H1 (cell line): ENCODE data around the gene FADS2. TPM values are rescaled to one million over a fixed set of nuclear protein-coding genes. Genes with fewer than 3 reads are reported as not detected.

Experiments used
- CTCF ChIA-PET: fragments of 300-600 bp; sonication (Branson Sonifier 250); formaldehyde crosslinking; loops from one replicate; lab custom pipeline; 2021; ENCODE audit not compliant: partially characterized antibody; lab: Charles Lee
- POLR2A ChIA-PET: fragments of 300-600 bp; sonication (Branson Sonifier 250); formaldehyde crosslinking; loops from one replicate; lab custom pipeline; 2021; ENCODE audit warnings: inconsistent platforms; ENCODE audit not compliant: partially characterized antibody; lab: Charles Lee
- DNase-seq, 2 experiments: peaks; one replicate each; pipeline versions ENCODE4 v3.0.0 to v3.0.0-alpha.2; 2010 to 2022; ENCODE audit warnings: low spot score in 2 of 2, low read depth in 1 of 2, mixed read lengths in 1 of 2
- FAIRE-seq: peaks from 2 replicates; lab custom pipeline; 2011; peaks lifted over from hg19 to GRCh38; lab: Jason Lieb, UNC
- H2AFZ ChIP-seq: 2 replicates; pipeline ENCODE4 v1.8.1; 2012; ENCODE audit warnings: low read length, inconsistent platforms
- H2AK5ac ChIP-seq: 2 replicates; pipeline ENCODE4 v1.6.1; 2013; ENCODE audit warnings: low read depth, low read length
- H2BK120ac ChIP-seq: replicated peaks from 2 replicates; pipeline ENCODE3; 2013; ENCODE audit warnings: low read depth, low read length, inconsistent platforms
- H2BK12ac ChIP-seq: 2 replicates; pipeline ENCODE4 v1.6.1; 2013; ENCODE audit warnings: low read depth, low read length
- H2BK15ac ChIP-seq: 2 replicates; pipeline ENCODE4 v1.6.1; 2013; ENCODE audit warnings: low read length
- H2BK20ac ChIP-seq: 2 replicates; pipeline ENCODE4 v1.6.1; 2013; ENCODE audit warnings: low read length
- H2BK5ac ChIP-seq: 2 replicates; pipeline ENCODE4 v1.6.1; 2013; ENCODE audit warnings: low read depth, low read length
- H3K14ac ChIP-seq: 2 replicates; pipeline ENCODE4 v1.6.1; 2013; ENCODE audit warnings: inconsistent platforms; ENCODE audit not compliant: insufficient read length
- H3K18ac ChIP-seq: 2 replicates; pipeline ENCODE4 v1.6.1; 2013; ENCODE audit warnings: low read length; ENCODE audit errors: extremely low read depth
- H3K23ac ChIP-seq: 2 replicates; pipeline ENCODE4 v1.6.1; 2013; ENCODE audit warnings: inconsistent platforms; ENCODE audit not compliant: insufficient read length
- H3K23me2 ChIP-seq: 2 replicates; pipeline ENCODE4 v1.6.1; 2013; ENCODE audit warnings: low read depth, low read length
- H3K27ac ChIP-seq: 2 replicates; pipeline ENCODE4 v1.6.1; 2011; ENCODE audit warnings: low read depth, low read length, inconsistent platforms
- H3K27me3 ChIP-seq, 4 experiments: replicated peaks in 1 of 4; 1 replicate in 1 of 4; 2 replicates in 3 of 4; pipeline versions ENCODE4 v1.6.1 to v1.8.1; 2011 to 2013; ENCODE audit warnings: low read length in 3 of 4, mild to moderate bottlenecking in 3 of 4, inconsistent platforms in 2 of 4, mixed read lengths in 2 of 4, moderate library complexity in 1 of 4; ENCODE audit not compliant: control insufficient read depth in 3 of 4, insufficient read depth in 3 of 4; ENCODE audit errors: extremely low read depth in 1 of 4
- H3K36me3 ChIP-seq, 4 experiments: 2 replicates each; pipeline versions ENCODE4 v1.6.1 to v1.8.1; 2011 to 2013; ENCODE audit warnings: mild to moderate bottlenecking in 4 of 4, low read length in 3 of 4, moderate library complexity in 2 of 4, control low read depth in 1 of 4, inconsistent platforms in 1 of 4; ENCODE audit not compliant: insufficient read depth in 4 of 4, control insufficient read depth in 2 of 4
- H3K4ac ChIP-seq: replicated peaks from 2 replicates; pipeline ENCODE3; 2013; ENCODE audit warnings: low read length, low read depth, mixed read lengths, inconsistent platforms; ENCODE audit not compliant: insufficient read length
- H3K4me1 ChIP-seq, 4 experiments: replicated peaks in 1 of 4; 1 replicate in 1 of 4; 2 replicates in 3 of 4; pipeline versions ENCODE4 v1.6.1 to v1.8.1; 2011 to 2013; ENCODE audit warnings: low read length in 3 of 4, inconsistent platforms in 2 of 4, mixed read lengths in 1 of 4; ENCODE audit not compliant: insufficient read depth in 4 of 4, control insufficient read depth in 3 of 4
- H3K4me2 ChIP-seq, 2 experiments: 2 replicates each; pipeline versions ENCODE4 v1.6.1 to v1.8.1; 2011 to 2013; ENCODE audit warnings: low read depth in 2 of 2, low read length in 2 of 2, control low read depth in 1 of 2, inconsistent platforms in 1 of 2, mild to moderate bottlenecking in 1 of 2; ENCODE audit not compliant: insufficient read depth in 1 of 2
- H3K4me3 ChIP-seq, 4 experiments: fragments of 200-600, 300-600 bp in 1 of 4; sonication (generic), shearing (Covaris generic), sonication (Bioruptor Twin) in 1 of 4; 2 replicates each; pipeline versions ENCODE4 v1.5.1 to v1.8.1; 2011 to 2016; ENCODE audit warnings: low read length in 4 of 4, low read depth in 3 of 4, control low read depth in 2 of 4, inconsistent platforms in 2 of 4, mild to moderate bottlenecking in 2 of 4, mixed read lengths in 1 of 4, moderate library complexity in 1 of 4; ENCODE audit not compliant: insufficient read depth in 2 of 4; ENCODE audit errors: extremely low read depth in 1 of 4
- H3K56ac ChIP-seq: replicated peaks from 2 replicates; pipeline ENCODE3; 2013; ENCODE audit warnings: low read depth, mild to moderate bottlenecking, mixed read lengths, low read length, inconsistent platforms; ENCODE audit not compliant: insufficient read length
- H3K79me1 ChIP-seq: 2 replicates; pipeline ENCODE4 v1.6.1; 2013; ENCODE audit warnings: low read depth, low read length, control low read depth
- H3K79me2 ChIP-seq, 2 experiments: 2 replicates each; pipeline versions ENCODE4 v1.6.1 to v1.8.1; 2012 to 2013; ENCODE audit warnings: low read length in 2 of 2, mild to moderate bottlenecking in 2 of 2, inconsistent platforms in 1 of 2; ENCODE audit not compliant: insufficient read depth in 2 of 2, control insufficient read depth in 1 of 2
- H3K9ac ChIP-seq, 4 experiments: replicated peaks in 1 of 4; 1 replicate in 1 of 4; 2 replicates in 3 of 4; pipeline versions ENCODE4 v1.6.1 to v1.8.1; 2011 to 2013; ENCODE audit warnings: low read depth in 3 of 4, low read length in 3 of 4, control low read depth in 2 of 4, mild to moderate bottlenecking in 2 of 4, moderate library complexity in 2 of 4, inconsistent platforms in 1 of 4; ENCODE audit errors: extremely low read depth in 1 of 4
- H3K9me3 ChIP-seq, 2 experiments: 2 replicates each; pipeline versions ENCODE4 v1.6.1 to v1.8.1; 2012 to 2013; ENCODE audit warnings: mild to moderate bottlenecking in 2 of 2, moderate library complexity in 2 of 2, control low read depth in 1 of 2, inconsistent platforms in 1 of 2, low read depth in 1 of 2, low read length in 1 of 2, mixed read lengths in 1 of 2; ENCODE audit not compliant: insufficient read depth in 2 of 2
- H4K20me1 ChIP-seq, 2 experiments: replicated peaks in 1 of 2; 2 replicates each; pipeline versions ENCODE3 to v1.8.1; 2011 to 2013; ENCODE audit warnings: inconsistent platforms in 2 of 2, low read length in 2 of 2, mild to moderate bottlenecking in 1 of 2; ENCODE audit not compliant: insufficient read depth in 2 of 2, control insufficient read depth in 1 of 2
- H4K5ac ChIP-seq: 2 replicates; pipeline ENCODE4 v1.6.1; 2013; ENCODE audit warnings: low read length, low read depth, mixed read lengths, inconsistent platforms; ENCODE audit not compliant: insufficient read length
- H4K8ac ChIP-seq: 2 replicates; pipeline ENCODE4 v1.8.0; 2013; ENCODE audit warnings: mild to moderate bottlenecking, moderate library complexity, low read length, inconsistent platforms; ENCODE audit not compliant: insufficient read depth; ENCODE audit errors: extremely low read depth
- H4K91ac ChIP-seq: replicated peaks from 2 replicates; pipeline ENCODE3; 2013; ENCODE audit warnings: low read length, mixed read lengths, inconsistent platforms; ENCODE audit not compliant: insufficient read length
- EP300 ChIP-seq, 2 experiments: IDR thresholded peaks; 1 replicate in 1 of 2; 2 replicates in 1 of 2; pipeline ENCODE4 v1.6.1; 2011 to 2012; ENCODE audit warnings: low read depth in 2 of 2, low read length in 2 of 2, mild to moderate bottlenecking in 2 of 2, borderline replicate concordance in 1 of 2, inconsistent platforms in 1 of 2, moderate library complexity in 1 of 2
- EZH2 ChIP-seq: fragments of 200-600 bp; sonication (generic); IDR thresholded peaks from 2 replicates; pipeline ENCODE4 v1.7.1; 2012; ENCODE audit warnings: low read depth, mild to moderate bottlenecking, moderate library complexity, low read length, inconsistent platforms; ENCODE audit not compliant: severe bottlenecking
- NANOG ChIP-seq: IDR thresholded peaks from 2 replicates; pipeline ENCODE4 v1.6.1; 2011; ENCODE audit warnings: low read length, low read depth, mild to moderate bottlenecking, inconsistent platforms; ENCODE audit not compliant: insufficient read depth, poor library complexity, severe bottlenecking
- NRF1 ChIP-seq: IDR thresholded peaks from 2 replicates; pipeline ENCODE4 v1.6.1; 2011; ENCODE audit warnings: mild to moderate bottlenecking, low read depth, low read length, improper control_type of control experiment
- PHF8 ChIP-seq: fragments of 200-600 bp; sonication (generic); conservative IDR thresholded peaks from 2 replicates; pipeline ENCODE4 v1.7.1; 2012; ENCODE audit warnings: low read depth, mild to moderate bottlenecking, inconsistent platforms, low read length, moderate library complexity
- POLR2A ChIP-seq, 2 experiments: IDR thresholded peaks; 1 replicate in 1 of 2; 2 replicates in 1 of 2; pipeline ENCODE4 v1.6.1; 2011; ENCODE audit warnings: low read depth in 2 of 2, low read length in 2 of 2, mild to moderate bottlenecking in 2 of 2; ENCODE audit errors: control extremely low read depth in 1 of 2
- SP1 ChIP-seq: IDR thresholded peaks from 2 replicates; pipeline ENCODE4 v1.6.1; 2011; ENCODE audit warnings: low read depth, low read length
- SUZ12 ChIP-seq: fragments of 200-600 bp; sonication (generic); IDR thresholded peaks from 2 replicates; pipeline ENCODE4 v1.6.1; 2012; ENCODE audit warnings: mild to moderate bottlenecking, inconsistent platforms, low read length, moderate library complexity, mixed read lengths
- TEAD4 ChIP-seq: IDR thresholded peaks from 2 replicates; pipeline ENCODE4 v1.6.1; 2012; ENCODE audit warnings: low read depth, low read length, inconsistent platforms, mixed read lengths
- WGBS, 2 experiments: shearing (Covaris generic) in 1 of 2; methylation state at CpG; one replicate each; pipeline versions ENCODE4 v1.1.6 to v1.1.7; 2013 to 2015; ENCODE audit warnings: low lambda C conversion rate in 2 of 2, mixed read lengths in 2 of 2, inconsistent platforms in 1 of 2, low coverage in 1 of 2, missing lambda C conversion rate in 1 of 2; ENCODE audit not compliant: insufficient replicate concordance in 2 of 2, insufficient coverage in 1 of 2, insufficient read length in 1 of 2; ENCODE audit errors: extremely low coverage in 1 of 2, missing lambda C conversion rate in 1 of 2; 5-methylcytosine and 5-hydroxymethylcytosine counted together
- polyA plus RNA-seq, 7 experiments: library from polyadenylated mRNA; depleted of rRNA in 3 of 7; stranded (reverse) in 5 of 7; unstranded in 2 of 7; fragments of >200 nt in 5 of 7; fragments of 200-250 nt in 2 of 7; gene quantifications; 1 replicate in 5 of 7; 2 replicates in 1 of 7; 4 replicates in 1 of 7; pipeline versions ENCODE4 v1.2.1 to v1.2.3, GENCODE V29; 2011 to 2013; ENCODE audit warnings: missing spikeins in 2 of 7, mixed read lengths in 2 of 7
- total RNA-seq: library from RNA; stranded (reverse); fragmentation: NEBNext Ultra II Directional; extraction: Animal tissue kit (Norgen Biotek cat#: 25700); gene quantifications from 2 replicates; pipeline ENCODE4 v1.2.1, GENCODE V29; 2021
- TF ChIP-seq, protein P1 (sequence below): IDR thresholded peaks from 2 replicates; pipeline ENCODE4 v1.6.1; 2012; ENCODE audit warnings: inconsistent platforms

The FADS2 gene
- total and polyA plus RNA-seq, 2 of the 8 experiments (the other 6 are each of a cell fraction or from before 2014, with no cell fraction given) = 499 to 701 TPM

DNA sequence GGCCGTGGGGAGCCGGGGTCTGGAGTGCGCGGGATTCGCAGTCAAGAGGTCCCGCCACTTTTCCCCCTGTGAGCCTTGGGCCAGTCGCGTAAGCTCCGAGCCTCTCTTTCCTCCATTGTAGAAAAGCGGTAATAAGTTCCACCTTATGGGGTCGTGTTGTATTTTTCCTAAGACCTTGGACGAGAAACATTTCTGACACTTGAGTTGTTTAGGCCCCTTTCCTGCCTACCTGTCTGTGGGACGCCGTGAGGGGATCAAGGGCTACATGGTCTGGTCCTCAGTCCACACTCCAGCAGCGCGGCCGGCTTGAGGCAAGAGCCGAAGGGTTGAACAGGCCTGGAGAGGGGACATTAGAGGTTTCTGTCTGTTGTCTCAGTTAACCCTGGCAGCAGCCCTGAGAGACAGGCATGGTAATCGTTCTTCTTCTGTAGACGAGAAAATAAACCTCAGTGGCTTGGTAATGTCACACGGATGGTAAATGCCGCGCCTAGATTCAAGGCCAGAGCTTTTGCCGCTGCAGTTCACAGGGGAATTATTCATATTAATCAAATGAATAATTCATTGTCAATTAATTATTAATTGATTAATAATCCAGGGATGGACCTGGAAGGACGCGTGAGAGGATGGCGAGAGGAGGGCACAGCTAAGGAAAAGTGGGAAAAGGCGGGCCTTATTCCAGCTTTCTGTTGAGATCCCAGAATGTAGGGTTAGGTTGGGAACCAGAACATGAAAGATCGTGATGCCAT lies 34.8 kb upstream of the FADS2 start:
- ChIA-PET POLR2A (interaction anchor here (0.8 to 20.9 kb wide), 24 partner anchors 9 to 331 kb away, joined by 3 to 354 read pairs (median 7); partner anchors contain the start of genes FADS1, FADS2, FTH1 and MYRF), CTCF (interaction anchor here (0.6 to 10.5 kb wide), 9 partner anchors 13 to 664 kb away, joined by 3 to 168 read pairs (median 5); no protein-coding TSS in a partner anchor)
- Histone ChIP-seq H3K79me2 (peaks cover 8 to 58% of the 10 kb centered on the region in 2 experiments), H3K27me3 (no peaks in the 10 kb centered on the region), H3K79me1 (no peaks in the 10 kb centered on the region; the same call in 1 of the 2 replicates), H3K14ac (no peak overlapping the region), H3K4ac (peak overlapping the region; percentile 57), H4K20me1 (peaks cover 4 to 6% of the 10 kb centered on the region in 2 experiments), H2BK5ac (peak overlapping the region; percentile 100), H4K5ac (peak overlapping the region; percentile 68), H3K4me3 (peak overlapping the region; percentile 86 to 99 (median 98)), H3K23ac (no peak overlapping the region), H2BK20ac (no peak overlapping the region), H4K8ac (peak overlapping the region; percentile 98), H2BK15ac (0 out of 2 replicates have a peak overlapping the region, but pooled peaks have one; percentile 41), H3K56ac (peak overlapping the region; percentile 96), H2AK5ac (no peak overlapping the region; the same call in 1 of the 2 replicates), H3K9me3 (no peaks in the 10 kb centered on the region), H3K18ac (no peak overlapping the region), H4K91ac (peak overlapping the region; percentile 52), H2BK120ac (no peak overlapping the region), H3K27ac (peak overlapping the region; percentile 100), H3K4me2 (peak overlapping the region; percentile 68 to 93), H3K9ac (peak overlapping the region; percentile 90 to 100 (median 99)), H3K4me1 (0 out of 7 replicates have a peak, but pooled peaks cover 0 to 2% (median 0%) of the 10 kb centered on the region in 4 experiments), H2AFZ (no peak overlapping the region), H3K23me2 (peaks cover 2% of the 10 kb centered on the region; the same call in 1 of the 2 replicates), H3K36me3 (peaks cover 14 to 37% (median 30%) of the 10 kb centered on the region in 4 experiments; a peak in 7 of 8 replicates), H2BK12ac (no peak overlapping the region)
- DNase-seq (no peak), FAIRE-seq (no peak)
- 10% methylated on average over 26 of the region's 29 CpGs; no CpG with 5 or more reads in 1 of the 2 experiments for WGBS, 2 experiments
- TF ChIP-seq SUZ12 (no peak), EP300 (IDR thresholded peaks at IDR 0.05; ENCODE audit: borderline replicate concordance in 1 of 2, low read depth in 2 of 2, low read length in 2 of 2) (no peak), NRF1 (no peak), POLR2A (IDR thresholded peaks at IDR 0.05; ENCODE audit: control extremely low read depth in 1 of 2, low read depth in 2 of 2, low read length in 2 of 2) (peak in 1 of 2 experiments; percentile 73; a peak in 2 of 3 replicates), TEAD4 (no peak), EZH2 (no peak), PHF8 (peak; percentile 47; the same call in 1 of the 2 replicates), SP1 (no peak), NANOG (no peak)
- TF ChIP-seq, protein P1, sequence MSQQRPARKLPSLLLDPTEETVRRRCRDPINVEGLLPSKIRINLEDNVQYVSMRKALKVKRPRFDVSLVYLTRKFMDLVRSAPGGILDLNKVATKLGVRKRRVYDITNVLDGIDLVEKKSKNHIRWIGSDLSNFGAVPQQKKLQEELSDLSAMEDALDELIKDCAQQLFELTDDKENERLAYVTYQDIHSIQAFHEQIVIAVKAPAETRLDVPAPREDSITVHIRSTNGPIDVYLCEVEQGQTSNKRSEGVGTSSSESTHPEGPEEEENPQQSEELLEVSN = 0 out of 2 replicates have a peak, but pooled peaks have one; percentile 22
